Stimulated activated CD4-positive, alpha-beta T cell treated with anti-CD3 and anti-CD28 coated beads, Interleukin-15, amount 100 ng/mL, for 48 hours (primary cell): ENCODE data around the gene OSBP.
"Not testable (repeated sequence)": the region's sequence is repeated elsewhere in the genome, so short reads cannot be mapped to it uniquely, and the experiment has no call there.

Experiments used
- DNase-seq, 2 donors: peaks; one replicate each; pipeline ENCODE4 v3.0.0-alpha.2; 2020; ENCODE audit warnings: low read depth in 2 of 2

The OSBP gene

GRCh38 chr11:59551659-59552521, 63.7 kb downstream of the OSBP start:
- no peak for DNase-seq

- DNase-seq: peak; percentile 78 to 79
Observed at GRCh38 chr11:59550842-59551658, 64.5 kb downstream of the OSBP start.

- DNase-seq: peak; percentile 83 to 92
Observed at GRCh38 chr11:59550368-59550841, 65.2 kb downstream of the OSBP start.

- no peak for DNase-seq
Observed at GRCh38 chr11:59548309-59548656, 67.3 kb downstream of the OSBP start.

GRCh38 chr11:59547605-59548308, 67.8 kb downstream of the OSBP start:
- not testable (repeated sequence) for DNase-seq

- no peak for DNase-seq
Observed at GRCh38 chr11:59545179-59546020, 70.2 kb downstream of the OSBP start.

- no peak for DNase-seq
Observed at GRCh38 chr11:59544869-59545178, 70.8 kb downstream of the OSBP start.

- not testable (repeated sequence) for DNase-seq
Observed at GRCh38 chr11:59543713-59544112, 71.9 kb downstream of the OSBP start.

- DNase-seq: no peak
Observed at GRCh38 chr11:59542142-59542810, 73.3 kb downstream of the OSBP start.

GRCh38 chr11:59534676-59535075, 80.9 kb downstream of the OSBP start:
- DNase-seq: no peak

- DNase-seq: no peak
Observed at GRCh38 chr11:59532620-59533019, 83.0 kb downstream of the OSBP start.

- no peak for DNase-seq
Observed at GRCh38 chr11:59528711-59529110, 86.9 kb downstream of the OSBP start.
